KBM-7 (cell line): ENCODE measurements around the gene NKX6-2.
"Not testable (repeated sequence)": the region's sequence is repeated elsewhere in the genome, so short reads cannot be mapped to it uniquely, and the experiment has no call there.

Experiments
- DNase-seq: peaks from one replicate; pipeline ENCODE4 v3.0.0-alpha.2; 2015
- in situ Hi-C: fragments of 300-500 bp; cut with MboI; formaldehyde crosslinking; loops from 2 replicates; pipeline ENCODE4 v1.14.3; 2020; ENCODE audit warnings: low sequenced_read_pairs, low pct_unique_long_range_greater_than_20kb, mixed read lengths

NKX6-2 gene

DNA sequence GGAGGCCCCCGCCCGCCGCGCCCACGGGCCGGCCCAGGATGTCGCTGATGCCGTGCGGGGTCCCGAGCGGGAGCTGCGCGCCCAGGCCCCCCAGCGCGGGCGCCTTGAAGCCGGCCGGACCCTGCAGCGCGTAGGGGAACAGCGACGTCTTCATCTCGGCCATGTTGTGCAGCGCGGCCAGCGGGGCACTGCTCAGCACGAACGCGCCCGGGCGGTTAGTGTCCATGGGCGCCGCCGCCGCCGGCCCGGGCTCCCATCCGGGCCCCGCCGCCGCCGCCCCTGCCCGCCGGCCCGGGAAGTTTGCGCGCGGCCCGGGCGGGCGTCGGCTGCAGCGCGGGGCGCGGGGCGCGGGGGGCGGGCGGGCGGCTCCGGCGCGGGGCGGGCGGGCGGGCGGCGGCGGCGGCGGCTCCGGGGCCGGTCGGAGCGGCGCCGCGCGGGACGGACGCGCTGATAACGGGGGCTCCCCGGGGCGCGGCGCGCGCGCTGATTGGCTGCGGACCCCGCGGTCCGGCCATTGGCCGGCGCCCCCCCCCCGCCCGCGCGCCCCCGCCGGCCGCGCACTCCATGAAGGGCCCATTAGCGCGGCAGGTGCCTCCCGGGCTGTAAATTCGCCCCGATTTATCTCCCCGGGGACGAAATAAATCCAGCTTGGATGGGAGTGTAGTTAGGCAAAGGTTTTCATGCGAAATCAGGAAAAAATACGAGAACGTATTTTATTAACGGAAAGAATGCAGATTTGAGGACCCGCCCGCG, at the start of gene NKX6-2:
TSS of gene NKX6-2 (minus strand) at position 425 of the 753 bp plus-strand sequence. CDS start at position 226, 199 bp downstream.
- DNase-seq, result no peak

GRCh38 chr10:132834891-132835847, 49.2 kb upstream of the NKX6-2 start:
- no peak for DNase-seq
- in situ Hi-C loops, result no loop called here

More for the DNA sequence above, at the start of gene NKX6-2:
- in situ Hi-C loops, result no loop called here

DNA sequence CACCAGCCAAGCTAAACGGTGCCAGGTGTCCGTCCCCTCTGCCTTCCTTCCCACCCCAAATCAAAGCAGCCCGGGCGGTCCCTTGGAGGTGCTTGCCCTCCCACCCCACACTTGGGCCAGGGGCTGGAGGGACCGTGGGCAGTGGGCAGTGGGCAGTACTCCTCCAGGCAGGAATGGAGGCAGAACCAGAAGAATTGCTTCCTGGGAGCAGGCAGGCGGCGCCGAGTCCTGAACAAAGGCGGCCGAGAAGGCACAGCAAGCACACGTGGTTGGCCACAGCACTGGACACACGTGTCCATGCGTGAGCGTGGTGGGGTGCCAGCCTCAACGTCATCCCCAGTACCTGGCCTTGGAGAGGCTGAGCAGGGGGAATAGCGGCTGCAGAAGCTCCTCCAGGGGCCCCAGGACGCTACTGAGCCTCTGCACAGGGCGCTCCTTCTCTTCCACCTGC, 48.4 kb upstream of the NKX6-2 start:
- in situ Hi-C loops, result no loop called here

DNA sequence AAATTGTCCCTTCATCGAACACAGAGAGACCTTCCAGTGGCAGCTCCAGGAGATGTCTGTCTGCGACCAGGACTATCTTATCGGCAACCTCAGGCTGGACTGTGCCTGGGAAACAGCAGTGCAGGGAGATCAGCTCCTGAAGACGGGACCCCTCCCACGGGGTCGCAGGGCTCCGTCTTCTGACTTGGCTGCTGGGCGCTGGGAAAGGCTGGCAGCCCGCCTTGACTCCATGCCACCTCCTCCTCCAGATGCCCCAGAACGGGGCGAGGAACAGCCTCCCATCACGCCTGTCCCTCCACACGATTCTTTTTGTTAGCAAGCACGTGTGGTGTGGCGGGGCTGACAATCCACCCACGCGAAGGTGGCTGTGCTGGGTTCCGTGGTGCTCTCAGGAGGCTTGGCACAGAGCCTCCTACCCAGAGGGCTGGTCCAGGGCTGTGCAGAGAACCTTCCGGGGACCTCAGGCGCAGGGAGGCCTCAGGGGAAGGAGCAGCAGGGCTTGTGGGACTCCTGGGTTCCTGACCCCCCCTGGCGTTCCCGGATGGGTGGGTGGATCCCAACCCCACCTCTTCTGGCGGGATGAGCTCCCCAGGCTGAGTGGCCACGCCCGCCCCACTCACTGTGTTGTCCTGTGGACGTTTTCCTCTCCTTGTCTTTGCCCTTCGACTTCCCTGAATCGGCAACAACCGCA, 47.6 kb upstream of the NKX6-2 start:
- in situ Hi-C loops, result no loop called here
- no peak for DNase-seq

More for the DNA sequence above, 48.4 kb upstream of the NKX6-2 start:
- DNase-seq, result no peak

GRCh38 chr10:132832186-132832969, 46.4 kb upstream of the NKX6-2 start:
- no peak for DNase-seq
- in situ Hi-C loops, result no loop called here

DNA sequence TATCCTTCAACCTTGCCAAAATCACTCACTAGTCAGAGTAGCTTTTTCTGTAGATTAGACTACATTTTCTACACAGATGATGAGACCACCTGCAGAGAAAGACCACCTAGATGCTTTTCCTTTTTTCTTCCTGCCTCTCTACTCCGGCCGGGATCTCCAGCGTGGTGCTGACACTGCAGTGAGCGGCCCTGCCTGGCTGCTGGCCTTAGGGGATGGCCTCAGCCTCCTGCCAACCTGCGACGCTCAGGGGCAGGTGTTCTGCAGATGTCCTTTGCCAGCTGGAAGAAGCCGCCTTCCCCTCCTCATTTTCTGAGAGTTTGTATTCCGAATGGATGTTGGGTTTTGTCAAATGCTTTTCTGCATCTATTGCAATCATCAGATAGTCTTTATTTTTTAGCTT, 43.5 kb upstream of the NKX6-2 start:
- in situ Hi-C loops, result no loop called here

DNA sequence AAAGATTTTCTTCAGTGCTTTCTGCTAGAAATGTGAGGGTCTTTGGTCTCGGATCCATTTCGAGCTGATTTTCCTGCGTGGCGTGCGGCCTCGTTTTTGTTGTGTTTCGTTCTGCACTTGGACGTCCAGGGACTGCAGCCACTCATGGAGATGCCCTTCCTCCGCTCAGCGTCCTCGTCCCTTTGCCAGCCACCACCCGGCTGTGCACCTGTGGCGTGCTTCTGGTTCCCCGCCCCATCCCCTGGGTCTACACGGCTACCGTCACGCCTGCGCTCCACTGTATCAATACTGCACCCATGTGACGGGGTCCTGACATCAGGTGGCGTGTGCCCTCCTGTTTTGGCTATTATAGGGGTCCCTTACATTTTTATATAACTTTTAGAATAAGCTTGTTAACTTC, 42.7 kb upstream of the NKX6-2 start:
- in situ Hi-C loops, result no loop called here
- DNase-seq, result no peak

More for the DNA sequence above, 43.5 kb upstream of the NKX6-2 start:
- DNase-seq, result no peak

GRCh38 chr10:132827861-132828539, 42.1 kb upstream of the NKX6-2 start:
- DNase-seq, result no peak
- in situ Hi-C loops, result no loop called here

- in situ Hi-C loops, result no loop called here
- DNase-seq, result no peak
Observed at GRCh38 chr10:132827423-132827789, 41.5 kb upstream of the NKX6-2 start.

- DNase-seq, result no peak
- in situ Hi-C loops, result no loop called here
Observed at GRCh38 chr10:132826524-132827422, 40.8 kb upstream of the NKX6-2 start.

DNA sequence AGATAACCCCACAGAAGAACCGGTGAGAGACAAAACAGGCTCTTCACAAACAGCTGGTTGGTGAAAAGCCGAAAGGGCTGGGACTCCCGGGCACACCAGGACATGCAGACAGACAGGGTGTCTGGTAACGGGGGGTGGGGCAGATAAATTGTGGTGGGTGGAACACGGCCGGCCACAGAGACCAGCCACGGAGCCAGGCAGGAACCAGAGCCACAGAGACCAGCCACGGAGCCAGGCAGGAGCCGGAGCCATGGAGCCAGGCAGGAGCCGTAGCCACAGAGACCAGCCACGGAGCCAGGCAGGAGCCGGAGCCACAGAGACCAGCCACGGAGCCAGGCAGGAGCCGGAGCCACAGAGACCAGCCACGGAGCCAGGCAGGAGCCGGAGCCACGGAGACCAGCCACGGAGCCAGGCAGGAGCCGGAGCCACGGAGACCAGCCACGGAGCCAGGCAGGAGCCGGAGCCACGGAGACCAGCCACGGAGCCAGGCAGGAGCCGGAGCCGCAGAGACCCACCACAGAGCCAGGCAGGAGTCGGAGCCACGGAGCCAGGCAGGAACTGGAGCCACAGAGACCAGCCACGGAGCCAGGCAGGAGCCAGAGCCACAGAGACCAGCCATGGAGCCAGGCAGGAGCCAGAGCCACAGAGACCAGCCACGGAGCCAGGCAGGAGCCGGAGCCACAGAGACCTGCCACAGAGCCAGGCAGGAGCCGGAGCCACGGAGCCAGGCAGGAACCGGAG, 40.0 kb upstream of the NKX6-2 start:
- DNase-seq, in situ Hi-C loops: not testable (repeated sequence)

DNA sequence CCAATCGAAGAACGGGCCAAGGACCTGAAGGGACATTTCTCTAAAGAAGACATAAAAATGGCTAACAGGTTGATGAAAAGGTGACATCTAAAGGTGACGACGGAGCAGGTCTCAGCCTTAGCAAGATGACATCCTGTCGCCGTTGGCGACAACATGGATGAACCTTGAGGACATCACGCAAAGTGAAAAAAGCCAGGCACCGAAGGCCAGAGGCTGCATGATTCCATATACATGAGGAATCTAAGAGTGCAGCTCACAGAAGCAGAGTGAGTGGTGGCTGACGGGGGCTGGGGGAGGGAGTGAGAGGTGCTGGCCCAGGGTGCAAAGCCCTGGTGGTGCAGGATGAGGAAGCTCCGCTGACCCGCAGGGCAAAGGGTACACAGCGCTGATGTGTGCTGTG, 34.1 kb upstream of the NKX6-2 start:
- in situ Hi-C loops, result no loop called here
- DNase-seq, result no peak

GRCh38 chr10:132817701-132818211, 31.8 kb upstream of the NKX6-2 start:
- DNase-seq, result no peak
- in situ Hi-C loops, result no loop called here

DNA sequence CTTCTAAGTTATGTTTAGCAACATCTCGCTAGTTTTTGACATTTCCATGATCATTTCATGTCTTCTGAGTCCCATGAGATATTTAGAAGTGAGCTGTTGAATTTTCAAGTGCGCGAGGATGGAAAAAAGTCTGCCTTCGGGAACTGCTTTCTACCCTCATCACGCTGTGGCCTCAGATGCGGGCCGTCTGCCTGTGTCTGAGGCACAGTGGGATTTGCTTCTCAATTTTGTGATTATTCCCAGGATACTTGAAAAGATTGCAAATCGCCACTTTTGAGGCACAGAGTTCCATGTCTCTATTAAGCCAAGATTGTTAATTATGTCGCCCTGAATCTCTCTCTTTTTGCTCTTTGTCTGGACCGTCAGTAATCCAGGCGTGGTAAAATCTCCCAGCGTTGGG, 30.8 kb upstream of the NKX6-2 start:
- DNase-seq, result no peak
- in situ Hi-C loops, result no loop called here

DNA sequence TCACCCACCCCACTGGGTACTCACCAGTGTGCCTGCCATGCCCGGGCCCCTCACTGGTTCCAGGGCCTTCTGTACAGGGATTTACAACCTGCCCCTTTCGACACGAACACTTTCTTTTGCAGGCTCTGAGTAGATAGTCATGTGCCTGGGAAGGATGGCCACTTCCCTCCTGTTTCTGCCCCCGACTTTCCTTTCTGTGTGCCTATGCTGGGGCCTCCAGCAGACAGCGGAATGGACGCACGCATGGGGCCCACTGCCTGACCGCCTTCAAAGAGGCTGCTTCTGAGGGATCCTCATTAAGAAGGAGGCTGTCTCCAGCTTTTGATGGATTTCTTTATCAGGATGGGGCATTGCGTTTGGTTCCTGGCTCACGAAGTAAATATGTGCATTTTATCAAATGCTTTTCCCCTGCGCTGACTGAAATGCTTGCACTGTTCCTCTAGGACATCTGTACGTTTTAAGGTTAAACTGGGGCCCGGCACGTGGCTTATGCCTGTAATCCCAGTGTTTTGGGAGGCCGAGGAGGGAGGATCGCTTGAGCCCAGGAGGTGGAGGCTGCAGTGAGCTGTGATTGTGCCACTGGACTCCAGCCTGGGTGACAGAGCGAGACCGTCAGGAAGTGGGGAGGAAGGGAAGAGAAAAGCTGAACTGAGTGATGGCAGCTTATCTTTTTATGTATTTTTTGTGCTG, 29.4 kb upstream of the NKX6-2 start:
- in situ Hi-C loops, result no loop called here

DNA sequence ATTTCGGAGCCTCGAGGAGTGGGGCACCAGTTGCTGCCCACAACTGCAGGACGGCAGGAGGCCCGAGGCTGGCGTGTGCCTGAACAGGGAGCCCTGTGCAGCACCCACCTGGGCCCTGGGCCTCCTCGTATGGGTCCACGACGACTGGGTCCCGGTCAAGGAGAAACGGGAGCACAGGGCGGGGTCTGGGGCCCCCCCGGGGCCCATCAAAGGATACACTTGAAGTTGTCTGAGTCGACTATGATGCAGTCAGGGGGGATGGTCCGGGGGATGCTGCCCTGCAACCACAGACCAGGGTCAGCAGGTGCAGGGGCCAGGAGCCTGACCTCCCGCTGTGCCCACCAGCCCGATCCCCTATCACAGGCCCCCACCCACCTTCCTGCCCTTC, 28.5 kb upstream of the NKX6-2 start:
- in situ Hi-C loops, result no loop called here
- DNase-seq, result no peak

More for the DNA sequence above, 29.4 kb upstream of the NKX6-2 start:
- no peak for DNase-seq
